Measurements from ENCODE around the gene ASXL3. TPM values are rescaled to one million over a fixed set of nuclear protein-coding genes. Genes with fewer than 3 reads are reported as not detected.

The ASXL3 gene
- total RNA-seq, 1 donor from 2014 or later, result 4.3 TPM

- intact Hi-C loops (cut with micrococcal nuclease), result no loop called here
- DNase-seq, result no peak
- ATAC-seq, result no peak
Measured at GRCh38 chr18:33755391-33755790, 177.4 kb downstream of the ASXL3 start.

GRCh38 chr18:33755931-33756560 lies 178.0 kb downstream of the ASXL3 start:
- ATAC-seq (no peak), DNase-seq (no peak)
- intact Hi-C loops (cut with micrococcal nuclease), result no loop called here

- intact Hi-C loops (cut with micrococcal nuclease), result no loop called here
- DNase-seq (no peak), ATAC-seq (no peak)
Measured at GRCh38 chr18:33757037-33757436, 179.0 kb downstream of the ASXL3 start.

GRCh38 chr18:33761363-33761762 lies 183.3 kb downstream of the ASXL3 start:
- intact Hi-C loops (cut with micrococcal nuclease), result no loop called here
- ATAC-seq (no peak), DNase-seq (peak; percentile 55)

- no peak for DNase-seq
- no peak for ATAC-seq
- intact Hi-C loops (cut with micrococcal nuclease), result no loop called here
Measured at GRCh38 chr18:33781429-33781828, 203.4 kb downstream of the ASXL3 start.

Other genes with a start within 250 kb of the ASXL3 start
- gene CCDC178, start 137.5 kb upstream of the ASXL3 start, total RNA-seq, result 0.55 TPM